GM12878 (cell line): Measurements from ENCODE around the gene TRIM47. TPM values are rescaled to one million over a fixed set of nuclear protein-coding genes. Genes with fewer than 3 reads are reported as not detected.

Experiments
- ATAC-seq: fragments of 200-7000 bp; cut with Tn5 transposase; 3 replicates; pipeline ENCODE4 v1.9.1; 2020; ENCODE audit warnings: mild to moderate bottlenecking, moderate library complexity
- BruUV-seq: library from RNA; stranded (reverse); fragments of 400-500 nt; replicated peaks from 2 replicates; lab custom pipeline; 2021; lab: Mats Ljungman, UMichigan
- CTCF ChIA-PET: fragments of 300-600 bp; sonication (Branson Sonifier 250); formaldehyde crosslinking; extraction: SDS; loops from one replicate; lab custom pipeline; 2021; ENCODE audit warnings: inconsistent platforms; lab: Yijun Ruan, JAX
- POLR2A ChIA-PET: fragments of 350-600 bp; formaldehyde crosslinking; extraction: SDS; loops from one replicate; lab custom pipeline; 2021; ENCODE audit warnings: inconsistent platforms; lab: Charles Lee
- RAD21 ChIA-PET: fragments of 300-600 bp; sonication (Branson Sonifier 250); formaldehyde crosslinking; loops from one replicate; lab custom pipeline; 2023; ENCODE audit warnings: antibody characterized with exemption; ENCODE audit not compliant: unreplicated experiment; lab: Charles Lee
- SMC1A ChIA-PET: fragments of 300-600 bp; sonication (Branson Sonifier 250); formaldehyde crosslinking; loops from one replicate; lab custom pipeline; 2023; ENCODE audit not compliant: unreplicated experiment, uncharacterized antibody; lab: Charles Lee
- DNase-seq: peaks from one replicate; pipeline ENCODE4 v3.0.0-alpha.2; 2011; ENCODE audit warnings: low read depth, low spot score
- FAIRE-seq: peaks from 3 replicates; lab custom pipeline; 2011; peaks lifted over from hg19 to GRCh38; lab: Jason Lieb, UNC
- H2AFZ ChIP-seq: 2 replicates; pipeline ENCODE4 v1.6.0; 2011; ENCODE audit warnings: low read depth, low read length, control low read depth; ENCODE audit not compliant: control insufficient read depth
- H3K27ac ChIP-seq: 2 replicates; pipeline ENCODE4 v1.5.1; 2011; ENCODE audit warnings: control low read depth; ENCODE audit not compliant: control insufficient read depth, insufficient read depth
- H3K27me3 ChIP-seq, 2 experiments: replicated peaks in 1 of 2; 2 replicates each; pipeline versions ENCODE4 v1.6.0 to v1.6.1; 2011; ENCODE audit warnings: low read length in 1 of 2; ENCODE audit not compliant: control insufficient read depth in 2 of 2, insufficient read depth in 2 of 2
- H3K36me3 ChIP-seq, 2 experiments: 2 replicates each; pipeline ENCODE4 v1.5.1; 2011; ENCODE audit warnings: low read length in 1 of 2; ENCODE audit not compliant: control insufficient read depth in 2 of 2, insufficient read depth in 2 of 2
- H3K4me1 ChIP-seq: 2 replicates; pipeline ENCODE4 v1.6.1; 2011; ENCODE audit warnings: mild to moderate bottlenecking, low read length, moderate library complexity, mixed read lengths; ENCODE audit not compliant: control insufficient read depth, insufficient read depth
- H3K4me2 ChIP-seq: 2 replicates; pipeline ENCODE4 v1.6.0; 2011; ENCODE audit warnings: control low read depth; ENCODE audit not compliant: control insufficient read depth, insufficient read depth
- H3K4me3 ChIP-seq: fragments of 200-600 bp; sonication (generic); 2 replicates; pipeline ENCODE4 v1.5.1; 2016
- H3K79me2 ChIP-seq: 2 replicates; pipeline ENCODE4 v1.6.0; 2011; ENCODE audit warnings: low read length; ENCODE audit not compliant: control insufficient read depth, insufficient read depth
- H3K9ac ChIP-seq: 2 replicates; pipeline ENCODE4 v1.8.0; 2011; ENCODE audit warnings: low read length, control low read depth, mixed read lengths; ENCODE audit not compliant: control insufficient read depth, insufficient read depth
- H3K9me3 ChIP-seq: replicated peaks from 3 replicates; pipeline ENCODE4 v1.5.1; 2011; ENCODE audit warnings: mild to moderate bottlenecking, low read length; ENCODE audit not compliant: control insufficient read depth, insufficient read depth
- H4K20me1 ChIP-seq: 2 replicates; pipeline ENCODE4 v1.6.0; 2011; ENCODE audit not compliant: control insufficient read depth, insufficient read depth
- CREB1 ChIP-seq: IDR thresholded peaks from 2 replicates; pipeline ENCODE4 v1.6.1; 2012; ENCODE audit warnings: low read depth, mild to moderate bottlenecking, inconsistent platforms
- LARP7 ChIP-seq: fragments of 450-650 bp; IDR thresholded peaks from 2 replicates; pipeline ENCODE4 v1.6.1; 2017; ENCODE audit warnings: mild to moderate bottlenecking
- TARDBP ChIP-seq: IDR thresholded peaks from 2 replicates; pipeline ENCODE4 v1.6.1; 2016; ENCODE audit warnings: borderline replicate concordance
- WRNIP1 ChIP-seq: IDR thresholded peaks from 2 replicates; pipeline ENCODE4 v1.6.1; 2011; ENCODE audit warnings: low read depth, low read length, improper control_type of control experiment, borderline replicate concordance
- WGBS: methylation state at CpG from one replicate; pipeline ENCODE4 v1.1.6; 2016; ENCODE audit warnings: low lambda C conversion rate; ENCODE audit not compliant: insufficient replicate concordance, insufficient coverage; ENCODE audit errors: missing lambda C conversion rate; 5-methylcytosine and 5-hydroxymethylcytosine counted together
- in situ Hi-C: fragments of 300-500 bp; cut with MboI; formaldehyde crosslinking; loops from 9 replicates; pipeline ENCODE4 v1.14.3; 2018; ENCODE audit warnings: mixed read lengths
- intact Hi-C: fragments of 100-400 bp; cut with micrococcal nuclease; formaldehyde crosslinking; loops from one replicate; pipeline ENCODE4 v1.14.2; 2022; ENCODE audit not compliant: unreplicated experiment
- polyA plus RNA-seq, 11 experiments: library from polyadenylated mRNA; depleted of rRNA in 4 of 11; unstranded in 6 of 11; stranded (reverse) in 5 of 11; fragments of >200 nt; fragmentation: Nextera tagmentation in 4 of 11; fragmentation: Illumina TruSeq in 1 of 11; extraction: Ambion mirVana in 4 of 11; extraction: Trizol in 1 of 11; gene quantifications; 1 replicate in 1 of 11; 2 replicates in 10 of 11; pipeline versions ENCODE4 v1.2.1 to v1.2.3, GENCODE V29; 2011 to 2016; ENCODE audit warnings: inconsistent platforms in 2 of 11, missing spikeins in 2 of 11, low read depth in 1 of 11
- total RNA-seq, 4 experiments: library from RNA; depleted of rRNA in 3 of 4; stranded (reverse); fragments of >200 nt in 3 of 4; fragmentation: Illumina TruSeq in 1 of 4; extraction: Trizol in 1 of 4; gene quantifications; 2 replicates each; pipeline versions ENCODE4 v1.2.1 to v1.2.3, GENCODE V29; 2013 to 2021
- TF ChIP-seq, protein P1 (sequence below), 3 experiments: IDR thresholded peaks in 2 of 3; conservative IDR thresholded peaks in 1 of 3; 2 replicates each; pipeline ENCODE4 v1.5.1; 2011; ENCODE audit warnings: low read depth in 3 of 3, low read length in 3 of 3, mild to moderate bottlenecking in 3 of 3, control low read depth in 2 of 3, moderate library complexity in 2 of 3, inconsistent platforms in 1 of 3, mixed read lengths in 1 of 3; ENCODE audit not compliant: control insufficient read depth in 2 of 3, insufficient read depth in 1 of 3; ENCODE audit errors: extremely low read depth in 1 of 3
- TF ChIP-seq, protein P2 (sequence below): fragments of 450-650 bp; IDR thresholded peaks from 2 replicates; pipeline ENCODE4 v1.6.1; 2016; ENCODE audit warnings: mild to moderate bottlenecking, moderate library complexity, borderline replicate concordance
- TF ChIP-seq, protein P3 (sequence below): fragments of 450-650 bp; IDR thresholded peaks from 2 replicates; pipeline ENCODE4 v1.6.1; 2016; ENCODE audit warnings: mild to moderate bottlenecking

TRIM47 gene
- total and polyA plus RNA-seq, 10 of the 15 experiments (the other 5 are each of a cell fraction or from before 2014, with no cell fraction given), result 0.35 to 9.7 (median 5.3) TPM

DNA sequence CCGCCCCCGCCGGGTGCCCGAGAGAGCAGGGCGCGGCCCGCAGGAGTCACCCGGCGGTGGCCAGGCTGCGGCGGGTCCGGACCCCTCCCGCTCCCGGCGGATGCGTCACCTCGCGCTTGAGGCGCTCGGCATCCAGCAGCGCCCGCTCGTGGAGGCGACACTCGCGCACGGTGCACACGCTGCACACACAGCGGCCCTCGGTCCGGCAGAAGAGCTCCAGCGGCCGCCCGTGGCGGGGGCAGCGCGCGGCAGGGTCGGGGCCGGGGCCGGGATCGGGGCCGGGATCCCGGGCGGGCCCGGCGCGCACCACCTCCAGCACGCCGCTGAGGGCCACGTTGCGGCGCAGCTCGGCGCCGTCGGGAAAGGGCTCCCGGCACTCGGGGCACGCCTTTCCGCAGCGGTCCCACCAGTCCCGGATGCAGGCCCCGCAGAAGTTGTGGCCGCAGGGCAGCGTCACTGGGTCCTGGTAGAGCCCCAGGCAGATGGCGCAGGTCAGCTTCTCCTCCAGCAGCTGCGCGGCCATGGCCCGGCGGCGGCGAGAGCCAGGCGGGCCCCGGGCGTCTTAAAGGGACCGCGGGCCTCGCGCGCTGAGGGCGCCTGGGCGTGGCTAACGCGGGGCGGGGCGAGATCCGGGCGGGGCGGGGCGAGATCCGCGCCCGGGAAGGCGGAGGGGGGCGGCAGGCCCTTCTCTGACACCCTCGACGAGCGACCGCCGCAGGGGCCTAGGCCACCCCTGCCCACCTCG lies 18.2 kb upstream of the TRIM47 start, which contains the start of gene TRIM65 (continued):
- TF ChIP-seq CREB1 (peak; percentile 51; the same call in 1 of the 2 replicates), TARDBP (no peak), WRNIP1 (no peak)

DNA sequence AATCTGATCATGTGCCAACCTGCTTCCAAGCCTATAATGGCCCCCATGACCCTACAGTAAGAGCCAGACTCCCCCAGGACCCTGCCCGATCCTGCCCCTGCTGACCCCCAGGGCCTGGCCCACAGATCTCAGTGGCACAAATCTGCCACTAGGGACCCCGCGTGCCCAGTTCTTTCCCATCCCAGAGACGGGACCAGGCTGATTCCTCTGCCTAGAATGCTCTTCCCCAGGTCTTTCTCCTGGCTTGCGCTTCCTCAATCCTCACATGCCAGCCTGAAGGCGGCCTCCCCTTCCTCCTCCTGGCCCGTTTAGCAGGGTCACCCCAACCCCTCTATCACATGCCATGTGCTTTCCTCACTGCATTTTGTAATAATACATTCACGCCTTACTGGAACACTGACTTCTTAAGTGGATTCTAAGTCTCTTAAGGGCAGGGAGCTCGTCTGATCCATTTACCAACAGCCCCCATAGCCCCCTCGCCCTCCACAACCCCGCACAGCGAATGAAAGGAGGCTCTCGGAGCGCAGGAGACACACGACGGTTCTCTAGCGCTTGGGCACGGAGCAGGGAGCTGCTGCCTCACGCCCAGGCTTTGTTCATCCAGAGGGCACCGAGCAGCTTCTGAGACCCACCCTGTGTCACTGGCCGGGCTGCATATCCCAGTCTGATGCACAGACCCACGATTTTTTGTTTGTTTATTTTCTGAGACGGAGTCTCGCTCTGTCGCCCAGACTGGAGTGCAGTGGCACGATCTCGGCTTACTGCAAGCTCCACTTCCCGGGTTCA lies 17.2 kb upstream of the TRIM47 start:
- FAIRE-seq (no peak), ATAC-seq (peak; percentile 31), DNase-seq (no peak)
- Histone ChIP-seq H3K9me3 (no peaks in the 10 kb centered on the region), H3K79me2 (peaks cover 15% of the 10 kb centered on the region), H3K27me3 (no peaks in the 10 kb centered on the region), H2AFZ (no peak overlapping the region; the same call in 1 of the 2 replicates), H3K4me2 (peak overlapping the region; percentile 64), H3K4me1 (peaks cover 6% of the 10 kb centered on the region), H3K4me3 (peak overlapping the region; percentile 89), H3K36me3 (peaks cover 8 to 11% of the 10 kb centered on the region in 2 experiments; a peak in 3 of 4 replicates), H3K9ac (peak overlapping the region; percentile 82), H4K20me1 (no peaks in the 10 kb centered on the region), H3K27ac (peak overlapping the region; percentile 72)
- intact Hi-C loops (loop anchor here (2.0 to 5.0 kb wide), 3 partner anchors 17 to 118 kb away; partner anchors contain the start of genes TRIM47 and WBP2), in situ Hi-C loops (no loop called here)
- ChIA-PET POLR2A (interaction anchor here (0.6 to 2.8 kb wide), 12 partner anchors 10 to 297 kb away, joined by 3 to 19 read pairs (median 6); partner anchors contain the start of genes TRIM47 and WBP2), CTCF (interaction anchor here (0.9 to 4.8 kb wide), 20 partner anchors 10 to 142 kb away, joined by 3 to 43 read pairs (median 4); partner anchors contain the start of genes GALK1, TRIM47 and WBP2), SMC1A (interaction anchor here (1.0 to 1.9 kb wide), 10 partner anchors 17 to 369 kb away, joined by 3 to 8 read pairs (median 3); partner anchors contain the start of genes TRIM47 and UBALD2), RAD21 (interaction anchor here (0.9 to 4.5 kb wide), 8 partner anchors 31 to 143 kb away, joined by 3 to 32 read pairs (median 12); partner anchors contain the start of genes GALK1, UNC13D and WBP2)
- no TSS peak for BruUV-seq
- TF ChIP-seq, protein P1, sequence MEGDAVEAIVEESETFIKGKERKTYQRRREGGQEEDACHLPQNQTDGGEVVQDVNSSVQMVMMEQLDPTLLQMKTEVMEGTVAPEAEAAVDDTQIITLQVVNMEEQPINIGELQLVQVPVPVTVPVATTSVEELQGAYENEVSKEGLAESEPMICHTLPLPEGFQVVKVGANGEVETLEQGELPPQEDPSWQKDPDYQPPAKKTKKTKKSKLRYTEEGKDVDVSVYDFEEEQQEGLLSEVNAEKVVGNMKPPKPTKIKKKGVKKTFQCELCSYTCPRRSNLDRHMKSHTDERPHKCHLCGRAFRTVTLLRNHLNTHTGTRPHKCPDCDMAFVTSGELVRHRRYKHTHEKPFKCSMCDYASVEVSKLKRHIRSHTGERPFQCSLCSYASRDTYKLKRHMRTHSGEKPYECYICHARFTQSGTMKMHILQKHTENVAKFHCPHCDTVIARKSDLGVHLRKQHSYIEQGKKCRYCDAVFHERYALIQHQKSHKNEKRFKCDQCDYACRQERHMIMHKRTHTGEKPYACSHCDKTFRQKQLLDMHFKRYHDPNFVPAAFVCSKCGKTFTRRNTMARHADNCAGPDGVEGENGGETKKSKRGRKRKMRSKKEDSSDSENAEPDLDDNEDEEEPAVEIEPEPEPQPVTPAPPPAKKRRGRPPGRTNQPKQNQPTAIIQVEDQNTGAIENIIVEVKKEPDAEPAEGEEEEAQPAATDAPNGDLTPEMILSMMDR (IDR thresholded peaks at IDR 0.05 in 2 of 3, conservative IDR thresholded peaks at IDR 0.05 in 1 of 3; ENCODE audit: control insufficient read depth in 2 of 3, extremely low read depth in 1 of 3, insufficient read depth in 1 of 3, low read depth in 3 of 3, low read length in 3 of 3), result peak; percentile 14 to 42 (median 41); a peak in 4 of 6 replicates
- no peak for TF ChIP-seq LARP7
- TF ChIP-seq, protein P2, sequence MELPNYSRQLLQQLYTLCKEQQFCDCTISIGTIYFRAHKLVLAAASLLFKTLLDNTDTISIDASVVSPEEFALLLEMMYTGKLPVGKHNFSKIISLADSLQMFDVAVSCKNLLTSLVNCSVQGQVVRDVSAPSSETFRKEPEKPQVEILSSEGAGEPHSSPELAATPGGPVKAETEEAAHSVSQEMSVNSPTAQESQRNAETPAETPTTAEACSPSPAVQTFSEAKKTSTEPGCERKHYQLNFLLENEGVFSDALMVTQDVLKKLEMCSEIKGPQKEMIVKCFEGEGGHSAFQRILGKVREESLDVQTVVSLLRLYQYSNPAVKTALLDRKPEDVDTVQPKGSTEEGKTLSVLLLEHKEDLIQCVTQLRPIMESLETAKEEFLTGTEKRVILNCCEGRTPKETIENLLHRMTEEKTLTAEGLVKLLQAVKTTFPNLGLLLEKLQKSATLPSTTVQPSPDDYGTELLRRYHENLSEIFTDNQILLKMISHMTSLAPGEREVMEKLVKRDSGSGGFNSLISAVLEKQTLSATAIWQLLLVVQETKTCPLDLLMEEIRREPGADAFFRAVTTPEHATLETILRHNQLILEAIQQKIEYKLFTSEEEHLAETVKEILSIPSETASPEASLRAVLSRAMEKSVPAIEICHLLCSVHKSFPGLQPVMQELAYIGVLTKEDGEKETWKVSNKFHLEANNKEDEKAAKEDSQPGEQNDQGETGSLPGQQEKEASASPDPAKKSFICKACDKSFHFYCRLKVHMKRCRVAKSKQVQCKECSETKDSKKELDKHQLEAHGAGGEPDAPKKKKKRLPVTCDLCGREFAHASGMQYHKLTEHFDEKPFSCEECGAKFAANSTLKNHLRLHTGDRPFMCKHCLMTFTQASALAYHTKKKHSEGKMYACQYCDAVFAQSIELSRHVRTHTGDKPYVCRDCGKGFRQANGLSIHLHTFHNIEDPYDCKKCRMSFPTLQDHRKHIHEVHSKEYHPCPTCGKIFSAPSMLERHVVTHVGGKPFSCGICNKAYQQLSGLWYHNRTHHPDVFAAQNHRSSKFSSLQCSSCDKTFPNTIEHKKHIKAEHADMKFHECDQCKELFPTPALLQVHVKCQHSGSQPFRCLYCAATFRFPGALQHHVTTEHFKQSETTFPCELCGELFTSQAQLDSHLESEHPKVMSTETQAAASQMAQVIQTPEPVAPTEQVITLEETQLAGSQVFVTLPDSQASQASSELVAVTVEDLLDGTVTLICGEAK, result 0 out of 2 replicates have a peak, but pooled peaks have one; percentile 48
- TF ChIP-seq, protein P3, sequence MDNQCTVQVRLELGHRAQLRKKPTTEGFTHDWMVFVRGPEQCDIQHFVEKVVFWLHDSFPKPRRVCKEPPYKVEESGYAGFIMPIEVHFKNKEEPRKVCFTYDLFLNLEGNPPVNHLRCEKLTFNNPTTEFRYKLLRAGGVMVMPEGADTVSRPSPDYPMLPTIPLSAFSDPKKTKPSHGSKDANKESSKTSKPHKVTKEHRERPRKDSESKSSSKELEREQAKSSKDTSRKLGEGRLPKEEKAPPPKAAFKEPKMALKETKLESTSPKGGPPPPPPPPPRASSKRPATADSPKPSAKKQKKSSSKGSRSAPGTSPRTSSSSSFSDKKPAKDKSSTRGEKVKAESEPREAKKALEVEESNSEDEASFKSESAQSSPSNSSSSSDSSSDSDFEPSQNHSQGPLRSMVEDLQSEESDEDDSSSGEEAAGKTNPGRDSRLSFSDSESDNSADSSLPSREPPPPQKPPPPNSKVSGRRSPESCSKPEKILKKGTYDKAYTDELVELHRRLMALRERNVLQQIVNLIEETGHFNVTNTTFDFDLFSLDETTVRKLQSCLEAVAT, result 0 out of 2 replicates have a peak, but pooled peaks have one; percentile 38
- WGBS, result 2% methylated on average over 28 of the region's 28 CpGs
